NCI-H345 treated with DMSO at 0.1 percent for 48 hours (cell line): ENCODE results near the gene TRDMT1.

ENCODE experiments used
- DNase-seq: peaks from one replicate; lab custom pipeline; 2025; ENCODE audit not compliant: unreplicated experiment; lab: John Stamatoyannopoulos, UW

The TRDMT1 gene

DNA sequence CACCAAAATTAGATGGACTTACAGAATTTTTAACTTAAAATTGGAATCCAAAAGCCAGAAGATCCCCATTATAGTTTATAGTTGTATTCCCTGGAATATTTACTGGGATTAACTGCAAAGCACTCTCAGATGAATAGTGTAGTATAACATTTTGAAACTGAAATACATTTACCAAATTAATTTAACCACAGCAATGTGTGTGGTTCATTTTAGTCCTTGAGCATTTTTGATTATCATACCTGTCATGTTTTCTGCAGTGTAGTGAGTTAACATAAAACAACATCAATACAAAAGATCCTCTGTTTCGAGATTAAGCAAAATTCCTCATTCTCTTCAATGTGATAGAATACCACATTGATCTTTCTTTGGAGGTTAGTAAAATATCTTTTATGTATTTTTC is 30.3 kb upstream of the TRDMT1 start:
- no peak for DNase-seq

DNA sequence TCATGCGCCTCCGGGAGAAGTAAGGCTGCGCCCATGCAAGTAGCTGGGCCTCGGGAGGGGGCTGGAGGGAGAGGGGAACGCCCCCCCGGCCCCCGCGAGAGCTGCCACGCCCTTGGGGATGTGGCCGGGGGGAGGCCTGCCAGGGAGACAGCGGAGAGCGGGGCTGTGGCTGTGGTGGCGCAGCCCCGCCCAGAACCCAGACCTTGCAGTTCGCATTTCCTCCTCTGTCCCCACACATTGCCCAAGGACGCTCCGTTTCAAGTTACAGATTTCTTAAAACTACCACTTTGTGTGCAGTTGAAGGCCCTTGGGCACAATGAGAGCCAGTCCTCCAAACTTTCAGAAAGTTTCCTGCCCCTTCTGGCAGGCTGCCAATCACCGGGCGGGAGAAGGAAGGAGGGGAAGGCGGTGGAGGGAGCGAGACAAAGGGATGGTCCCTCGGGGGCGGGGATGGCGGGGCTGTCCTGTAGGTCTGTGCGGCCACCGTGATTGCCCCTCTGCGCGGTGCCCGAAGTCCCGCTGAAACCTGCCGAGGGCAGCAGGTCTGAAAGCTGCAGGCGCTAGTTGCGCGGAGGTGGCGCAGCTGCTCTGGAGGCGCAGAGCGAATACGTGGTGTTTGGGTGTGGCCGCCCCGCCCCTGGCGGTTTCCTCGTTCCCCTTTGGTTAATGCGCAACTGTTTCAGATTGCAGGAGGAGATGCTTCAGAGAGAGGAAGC is 28.7 kb upstream of the TRDMT1 start:
- DNase-seq, result no peak

GRCh38 chr10:17229717-17229966 is 28.2 kb upstream of the TRDMT1 start:
- no peak for DNase-seq

DNA sequence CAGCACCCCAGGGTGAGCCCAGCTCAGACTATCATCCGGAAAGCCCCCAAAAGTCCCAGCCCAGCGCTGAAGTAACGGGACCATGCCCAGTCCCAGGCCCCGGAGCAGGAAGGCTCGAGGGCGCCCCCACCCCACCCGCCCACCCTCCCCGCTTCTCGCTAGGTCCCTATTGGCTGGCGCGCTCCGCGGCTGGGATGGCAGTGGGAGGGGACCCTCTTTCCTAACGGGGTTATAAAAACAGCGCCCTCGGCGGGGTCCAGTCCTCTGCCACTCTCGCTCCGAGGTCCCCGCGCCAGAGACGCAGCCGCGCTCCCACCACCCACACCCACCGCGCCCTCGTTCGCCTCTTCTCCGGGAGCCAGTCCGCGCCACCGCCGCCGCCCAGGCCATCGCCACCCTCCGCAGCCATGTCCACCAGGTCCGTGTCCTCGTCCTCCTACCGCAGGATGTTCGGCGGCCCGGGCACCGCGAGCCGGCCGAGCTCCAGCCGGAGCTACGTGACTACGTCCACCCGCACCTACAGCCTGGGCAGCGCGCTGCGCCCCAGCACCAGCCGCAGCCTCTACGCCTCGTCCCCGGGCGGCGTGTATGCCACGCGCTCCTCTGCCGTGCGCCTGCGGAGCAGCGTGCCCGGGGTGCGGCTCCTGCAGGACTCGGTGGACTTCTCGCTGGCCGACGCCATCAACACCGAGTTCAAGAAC is 27.7 kb upstream of the TRDMT1 start:
- DNase-seq, result no peak

GRCh38 chr10:17228091-17229015 is 26.9 kb upstream of the TRDMT1 start, which contains the start of gene VIM:
Gene VIM, plus strand, starts transcription at chr10:17228241. Its CDS starts 1,182 bp downstream, at chr10:17229423.
- no peak for DNase-seq

DNA sequence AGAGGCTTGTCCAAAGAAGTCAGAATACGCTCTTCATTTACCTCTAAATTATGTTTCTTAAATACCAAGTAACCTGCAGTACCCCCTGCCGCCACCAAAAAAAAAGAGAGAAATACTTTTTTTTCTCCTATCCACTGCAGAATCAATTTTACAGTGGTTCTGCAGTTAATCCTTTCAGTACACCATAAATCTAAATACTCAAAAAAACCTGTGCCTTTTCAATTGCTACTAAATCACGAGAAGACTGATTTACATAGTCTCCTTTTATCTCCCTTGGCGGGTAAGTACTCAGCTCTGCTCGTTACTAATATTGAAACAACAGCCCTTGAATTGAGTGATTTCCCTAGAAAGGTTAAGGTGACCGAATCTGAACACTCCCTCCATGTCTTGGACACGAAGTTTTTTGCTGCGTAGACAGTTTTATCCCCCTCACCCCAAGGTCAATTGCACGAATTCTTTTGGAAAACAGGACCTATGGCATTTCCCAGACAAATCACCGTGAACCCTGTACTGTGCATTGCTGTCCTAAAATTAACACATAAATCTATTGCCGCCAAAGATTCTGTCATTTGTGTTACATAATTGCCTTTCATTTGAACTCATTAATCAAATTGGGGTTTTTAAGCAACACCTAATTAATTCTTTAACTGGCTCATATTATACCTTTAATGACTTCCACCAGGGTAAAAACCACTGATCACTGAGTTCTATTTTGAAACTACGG is 26.1 kb upstream of the TRDMT1 start:
- DNase-seq, result no peak

DNA sequence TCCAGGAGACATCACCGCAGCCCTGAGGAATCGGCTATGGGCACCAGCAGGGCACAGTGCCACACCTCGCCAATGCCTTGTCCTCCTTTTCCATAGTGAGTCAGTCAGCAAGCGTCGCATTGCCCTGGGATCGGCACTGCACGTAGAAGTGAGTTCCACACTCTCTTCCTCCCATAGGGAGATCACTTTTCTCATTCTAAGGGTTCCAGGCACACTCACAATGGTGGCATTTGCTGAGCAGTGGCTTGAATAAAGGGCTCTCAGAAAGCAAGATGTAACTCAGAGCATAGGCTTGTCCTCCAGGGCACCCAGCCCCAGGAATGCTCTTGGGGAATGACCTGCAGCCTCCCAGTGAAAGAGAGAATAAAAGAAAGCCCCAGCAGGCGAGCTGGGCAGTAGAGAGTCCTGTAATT is 25.4 kb upstream of the TRDMT1 start:
- no peak for DNase-seq

DNA sequence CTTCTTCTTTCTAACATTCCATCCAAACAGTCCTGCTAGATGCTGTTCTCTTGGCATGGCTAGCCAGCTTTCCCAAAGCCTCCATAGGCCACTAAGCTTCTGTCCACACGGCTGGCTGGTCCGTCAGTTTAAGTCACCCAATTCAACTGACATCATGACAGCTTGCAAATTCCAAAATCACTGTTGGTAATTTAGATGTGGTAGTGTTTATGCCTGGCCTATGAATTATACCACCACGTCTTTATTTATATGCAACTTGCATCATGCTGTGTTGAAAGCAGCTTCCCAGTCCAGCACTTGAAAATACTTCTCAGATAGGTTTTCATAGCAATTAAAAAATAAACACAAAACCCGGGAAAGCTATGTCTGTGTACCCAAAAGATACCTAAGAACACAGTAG is 24.3 kb upstream of the TRDMT1 start:
- no peak for DNase-seq

GRCh38 chr10:17222329-17222728 is 20.9 kb upstream of the TRDMT1 start:
- DNase-seq, result no peak

GRCh38 chr10:17220652-17221100 is 19.2 kb upstream of the TRDMT1 start:
- DNase-seq, result no peak

- no peak for DNase-seq
Observed at GRCh38 chr10:17219024-17219423, 17.6 kb upstream of the TRDMT1 start.

DNA sequence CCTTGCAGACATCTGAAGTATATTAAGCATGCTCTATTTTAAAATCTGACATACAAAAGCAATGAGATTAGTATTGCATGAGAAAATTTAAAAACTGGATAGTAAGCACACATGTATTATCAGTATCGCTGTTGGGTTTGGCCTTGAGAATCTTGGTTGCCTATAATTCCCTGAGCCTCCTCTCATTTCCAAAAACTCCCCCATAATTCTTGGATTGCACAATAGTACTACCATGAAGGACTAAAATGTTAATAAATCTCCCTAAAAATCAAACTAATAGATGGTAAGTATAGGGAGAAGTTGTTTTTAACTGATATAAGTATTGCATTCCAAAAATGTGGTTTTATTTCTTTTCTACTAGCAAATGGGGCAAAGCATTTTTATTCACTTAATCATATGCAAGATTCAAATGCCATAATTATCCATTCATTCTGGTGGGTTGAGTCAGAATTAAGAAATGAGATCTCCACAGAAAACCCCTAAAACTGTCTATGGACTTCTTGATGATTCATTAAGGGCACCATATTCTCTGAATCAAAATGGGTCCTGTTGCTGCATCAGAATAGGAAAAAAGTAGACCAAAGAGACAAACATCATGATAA is 16.3 kb upstream of the TRDMT1 start:
- no peak for DNase-seq

DNA sequence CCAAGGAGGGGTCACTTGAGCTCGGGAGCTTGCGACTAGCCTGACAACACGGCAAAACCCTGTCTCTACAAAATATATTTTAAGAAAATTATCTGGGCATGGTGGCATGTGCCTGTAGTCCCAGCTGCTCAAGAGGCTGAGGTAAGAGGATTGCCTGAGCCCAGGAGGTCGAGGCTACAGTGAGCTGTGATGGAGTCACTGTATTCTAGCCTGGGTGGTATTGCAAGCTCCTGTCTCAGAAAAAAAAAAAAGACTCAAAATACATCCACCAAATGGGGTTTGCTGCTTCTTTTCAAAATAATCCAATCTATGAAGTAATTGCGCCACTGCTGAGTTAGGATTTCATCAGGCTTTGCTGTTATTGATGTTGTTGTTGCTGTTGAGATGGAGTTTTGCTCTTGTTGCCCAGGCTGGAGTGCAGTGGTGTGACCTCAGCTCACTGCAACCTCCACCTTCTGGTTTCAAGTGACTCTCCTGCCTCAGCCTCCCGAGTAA is 15.5 kb upstream of the TRDMT1 start:
- no peak for DNase-seq

- no peak for DNase-seq
Observed at GRCh38 chr10:17216217-17216900, 14.9 kb upstream of the TRDMT1 start.

DNA sequence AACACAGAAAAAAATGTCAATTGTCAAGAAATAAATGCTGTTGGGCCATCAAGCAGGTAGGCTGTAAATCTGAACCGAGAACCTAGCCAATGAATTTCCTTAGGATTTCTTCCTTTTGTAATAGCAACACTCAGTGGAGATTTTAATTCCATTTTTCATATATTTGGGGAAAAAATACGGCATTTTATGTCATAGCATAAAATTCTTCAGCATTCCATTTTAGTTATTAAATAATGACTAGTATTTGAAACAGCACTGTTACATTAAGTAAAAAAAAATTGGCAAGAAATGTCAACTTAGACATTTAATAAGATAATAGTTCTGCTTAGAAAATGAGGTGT is 14.3 kb upstream of the TRDMT1 start:
- DNase-seq, result no peak

- DNase-seq, result no peak
Observed at GRCh38 chr10:17214971-17215781, 13.7 kb upstream of the TRDMT1 start.

- DNase-seq, result no peak
Observed at GRCh38 chr10:17214526-17214925, 13.1 kb upstream of the TRDMT1 start.

GRCh38 chr10:17213646-17214349 is 12.3 kb upstream of the TRDMT1 start:
- DNase-seq, result no peak

DNA sequence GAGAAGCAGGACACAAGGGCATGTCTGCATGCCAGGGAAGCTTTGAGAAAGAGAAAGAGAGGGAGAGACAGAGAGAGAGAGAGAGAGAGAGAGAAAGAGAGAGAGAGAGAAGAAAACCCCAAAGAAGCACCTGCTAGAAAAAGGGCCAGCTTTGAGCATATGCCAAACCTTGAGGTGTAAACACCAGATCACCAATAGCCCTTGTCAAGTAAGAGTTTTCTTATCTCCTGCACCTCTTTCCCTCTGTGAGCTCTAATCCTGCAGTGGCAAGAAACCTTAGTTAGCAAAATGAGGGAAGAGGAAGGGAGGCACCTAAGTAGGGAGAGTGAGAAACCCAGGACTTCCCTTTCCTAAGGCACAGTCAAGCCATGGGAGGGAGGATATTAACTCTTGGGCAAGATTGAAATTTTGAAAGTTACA is 11.3 kb upstream of the TRDMT1 start:
- no peak for DNase-seq
